ENCODE measurements around the gene USP2.

USP2 gene

GRCh38 chr11:119316729-119317591 is 64.5 kb downstream of the USP2 start, which contains the start of gene MCAM:
Gene MCAM, minus strand, starts transcription at chr11:119317130. Its CDS starts 29 bp downstream, at chr11:119317101.
- Histone ChIP-seq H3K4me3 (ENCODE audit: low read length in 2 of 2) (peak within 1 kb of the TSS; percentile 66 to 69), H3K27me3 (ENCODE audit: control insufficient read depth in 2 of 2, insufficient read depth in 2 of 2, low read length in 2 of 2) (peaks cover 18 to 46% of the 10 kb centered on the region in 2 donors), H3K27ac (ENCODE audit: low read depth in 2 of 2, low read length in 2 of 2) (peak within 1 kb of the TSS; percentile 70 to 83), H3K9me3 (ENCODE audit: control insufficient read depth in 2 of 2, low read length in 2 of 2) (no peaks in the 10 kb centered on the region), H3K36me3 (ENCODE audit: control insufficient read depth in 2 of 2, insufficient read depth in 2 of 2, low read length in 2 of 2) (no peaks in the 10 kb centered on the region), H3K9ac (ENCODE audit: low read depth in 1 of 2, low read length in 2 of 2) (peak within 1 kb of the TSS; percentile 59 to 65), H3K4me1 (ENCODE audit: control insufficient read depth in 2 of 2, insufficient read depth in 2 of 2, low read length in 2 of 2) (peaks cover 19 to 44% of the 10 kb centered on the region in 2 donors)

GRCh38 chr11:119316016-119316728 is 65.3 kb downstream of the USP2 start:
- peak overlapping the region; percentile 66 to 69 for H3K4me3 ChIP-seq (ENCODE audit: low read length in 2 of 2)
- H3K27me3 ChIP-seq (ENCODE audit: control insufficient read depth in 2 of 2, insufficient read depth in 2 of 2, low read length in 2 of 2): peaks cover 18 to 42% of the 10 kb centered on the region in 2 donors
- peaks cover 13 to 39% of the 10 kb centered on the region in 2 donors for H3K4me1 ChIP-seq (ENCODE audit: control insufficient read depth in 2 of 2, insufficient read depth in 2 of 2, low read length in 2 of 2)
- peak overlapping the region; percentile 59 to 65 for H3K9ac ChIP-seq (ENCODE audit: low read depth in 1 of 2, low read length in 2 of 2)
- H3K9me3 ChIP-seq (ENCODE audit: control insufficient read depth in 2 of 2, low read length in 2 of 2): no peaks in the 10 kb centered on the region
- H3K27ac ChIP-seq (ENCODE audit: low read depth in 2 of 2, low read length in 2 of 2): peak overlapping the region; percentile 63 to 68
- no peaks in the 10 kb centered on the region for H3K36me3 ChIP-seq (ENCODE audit: control insufficient read depth in 2 of 2, insufficient read depth in 2 of 2, low read length in 2 of 2)

GRCh38 chr11:119315131-119316015 is 66.1 kb downstream of the USP2 start:
- peaks cover 18 to 38% of the 10 kb centered on the region in 2 donors for H3K27me3 ChIP-seq (ENCODE audit: control insufficient read depth in 2 of 2, insufficient read depth in 2 of 2, low read length in 2 of 2)
- no peaks in the 10 kb centered on the region for H3K36me3 ChIP-seq (ENCODE audit: control insufficient read depth in 2 of 2, insufficient read depth in 2 of 2, low read length in 2 of 2)
- H3K4me3 ChIP-seq (ENCODE audit: low read length in 2 of 2): peak overlapping the region; percentile 66 to 69
- peak overlapping the region; percentile 63 to 68 for H3K27ac ChIP-seq (ENCODE audit: low read depth in 2 of 2, low read length in 2 of 2)
- peak overlapping the region; percentile 59 to 65 for H3K9ac ChIP-seq (ENCODE audit: low read depth in 1 of 2, low read length in 2 of 2)
- no peaks in the 10 kb centered on the region for H3K9me3 ChIP-seq (ENCODE audit: control insufficient read depth in 2 of 2, low read length in 2 of 2)
- peaks cover 10 to 32% of the 10 kb centered on the region in 2 donors for H3K4me1 ChIP-seq (ENCODE audit: control insufficient read depth in 2 of 2, insufficient read depth in 2 of 2, low read length in 2 of 2)

DNA sequence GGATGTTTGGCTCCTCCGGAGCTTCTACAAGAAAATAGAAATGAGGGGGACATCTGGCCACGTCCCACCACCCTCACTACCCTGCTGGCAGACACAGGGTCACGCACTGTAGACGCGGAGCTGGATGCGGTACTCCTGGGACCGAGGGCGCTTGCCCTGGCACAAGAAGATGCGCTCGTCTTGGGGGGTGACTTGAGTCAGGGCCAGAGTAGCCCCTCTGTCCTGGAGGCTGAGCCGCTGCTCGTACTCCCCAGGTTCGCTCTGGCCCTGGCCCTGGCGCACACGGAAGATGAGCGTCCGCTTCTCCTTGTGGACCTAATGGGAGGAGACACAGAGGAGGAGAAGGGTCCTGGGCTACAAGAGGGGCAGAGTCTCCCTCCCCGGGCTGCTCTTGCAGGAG is 66.8 kb downstream of the USP2 start:
- peak overlapping the region in 1 of 2 donors; percentile 68 for H3K27ac ChIP-seq (ENCODE audit: low read depth in 2 of 2, low read length in 2 of 2)
- peaks cover 18 to 37% of the 10 kb centered on the region in 2 donors for H3K27me3 ChIP-seq (ENCODE audit: control insufficient read depth in 2 of 2, insufficient read depth in 2 of 2, low read length in 2 of 2)
- peak overlapping the region in 1 of 2 donors; percentile 27 for H3K9ac ChIP-seq (ENCODE audit: low read depth in 1 of 2, low read length in 2 of 2)
- no peak overlapping the region for H3K4me3 ChIP-seq (ENCODE audit: low read length in 2 of 2)
- no peaks in the 10 kb centered on the region for H3K36me3 ChIP-seq (ENCODE audit: control insufficient read depth in 2 of 2, insufficient read depth in 2 of 2, low read length in 2 of 2)
- H3K4me1 ChIP-seq (ENCODE audit: control insufficient read depth in 2 of 2, insufficient read depth in 2 of 2, low read length in 2 of 2): peaks cover 10 to 32% of the 10 kb centered on the region in 2 donors
- no peaks in the 10 kb centered on the region for H3K9me3 ChIP-seq (ENCODE audit: control insufficient read depth in 2 of 2, low read length in 2 of 2)

- Histone ChIP-seq H3K9ac (ENCODE audit: low read depth in 1 of 2, low read length in 2 of 2) (no peak overlapping the region), H3K27me3 (ENCODE audit: control insufficient read depth in 2 of 2, insufficient read depth in 2 of 2, low read length in 2 of 2) (peaks cover 4 to 11% of the 10 kb centered on the region in 2 donors), H3K4me3 (ENCODE audit: low read length in 2 of 2) (no peak overlapping the region), H3K36me3 (ENCODE audit: control insufficient read depth in 2 of 2, insufficient read depth in 2 of 2, low read length in 2 of 2) (peaks cover 0 to 6% of the 10 kb centered on the region in 2 donors), H3K27ac (ENCODE audit: low read depth in 2 of 2, low read length in 2 of 2) (no peak overlapping the region), H3K4me1 (ENCODE audit: control insufficient read depth in 2 of 2, insufficient read depth in 2 of 2, low read length in 2 of 2) (peaks cover 4 to 8% of the 10 kb centered on the region in 2 donors), H3K9me3 (ENCODE audit: control insufficient read depth in 2 of 2, low read length in 2 of 2) (no peaks in the 10 kb centered on the region)
These were observed 70.8 kb downstream of the USP2 start for GRCh38 chr11:119310682-119311052.

GRCh38 chr11:119309953-119310681 is 71.4 kb downstream of the USP2 start:
- Histone ChIP-seq H3K27ac (ENCODE audit: low read depth in 2 of 2, low read length in 2 of 2) (no peak overlapping the region), H3K9ac (ENCODE audit: low read depth in 1 of 2, low read length in 2 of 2) (no peak overlapping the region), H3K36me3 (ENCODE audit: control insufficient read depth in 2 of 2, insufficient read depth in 2 of 2, low read length in 2 of 2) (peaks cover 0 to 6% of the 10 kb centered on the region in 2 donors), H3K27me3 (ENCODE audit: control insufficient read depth in 2 of 2, insufficient read depth in 2 of 2, low read length in 2 of 2) (peaks cover 3 to 6% of the 10 kb centered on the region in 2 donors), H3K9me3 (ENCODE audit: control insufficient read depth in 2 of 2, low read length in 2 of 2) (no peaks in the 10 kb centered on the region), H3K4me1 (ENCODE audit: control insufficient read depth in 2 of 2, insufficient read depth in 2 of 2, low read length in 2 of 2) (peaks cover 0 to 3% of the 10 kb centered on the region in 2 donors), H3K4me3 (ENCODE audit: low read length in 2 of 2) (no peak overlapping the region)

DNA sequence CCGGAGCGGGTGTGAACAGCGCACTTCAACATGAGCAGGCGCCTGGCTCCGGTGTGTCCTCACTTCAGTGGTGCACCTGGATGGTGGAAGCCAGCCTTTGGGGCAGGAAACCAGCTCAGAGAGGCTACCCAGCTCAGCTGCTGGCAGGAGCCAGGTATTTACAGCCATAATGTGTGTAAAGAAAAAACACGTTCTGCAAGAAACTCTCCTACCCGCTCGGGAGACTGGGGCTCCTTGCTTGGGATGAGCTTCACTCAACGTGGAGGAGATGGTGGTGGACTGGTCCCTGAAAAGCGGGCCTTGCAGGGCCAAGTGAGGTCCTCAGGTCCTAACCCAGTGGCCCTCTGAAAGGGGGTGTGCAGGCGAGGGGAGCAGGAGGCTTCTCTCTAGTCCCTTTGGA is 72.1 kb downstream of the USP2 start:
- no peak overlapping the region for H3K4me3 ChIP-seq (ENCODE audit: low read length in 2 of 2)
- H3K27ac ChIP-seq (ENCODE audit: low read depth in 2 of 2, low read length in 2 of 2): no peak overlapping the region
- no peaks in the 10 kb centered on the region for H3K27me3 ChIP-seq (ENCODE audit: control insufficient read depth in 2 of 2, insufficient read depth in 2 of 2, low read length in 2 of 2)
- H3K9me3 ChIP-seq (ENCODE audit: control insufficient read depth in 2 of 2, low read length in 2 of 2): no peaks in the 10 kb centered on the region
- peaks cover 0 to 6% of the 10 kb centered on the region in 2 donors for H3K36me3 ChIP-seq (ENCODE audit: control insufficient read depth in 2 of 2, insufficient read depth in 2 of 2, low read length in 2 of 2)
- H3K4me1 ChIP-seq (ENCODE audit: control insufficient read depth in 2 of 2, insufficient read depth in 2 of 2, low read length in 2 of 2): no peaks in the 10 kb centered on the region
- H3K9ac ChIP-seq (ENCODE audit: low read depth in 1 of 2, low read length in 2 of 2): no peak overlapping the region

DNA sequence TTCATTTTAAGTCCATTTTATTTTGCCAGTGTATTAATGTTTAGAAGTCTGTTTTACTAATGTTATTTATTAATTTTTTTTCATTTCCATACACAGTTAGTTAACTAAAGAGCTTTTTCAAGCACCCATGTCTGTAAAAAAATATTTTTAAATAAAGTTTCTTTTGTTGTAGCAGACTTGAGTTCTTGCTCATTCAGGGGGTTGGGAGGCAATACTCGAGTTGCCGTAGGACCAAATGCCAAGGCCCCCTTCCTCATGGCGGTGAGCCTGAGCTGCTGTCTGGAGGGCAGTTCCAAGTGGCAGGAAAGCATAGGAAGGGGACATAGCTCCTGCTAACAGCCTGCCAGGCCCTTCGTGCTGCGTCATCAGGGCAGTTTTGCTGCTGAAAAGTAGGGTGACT is 73.5 kb downstream of the USP2 start:
- Histone ChIP-seq H3K4me1 (ENCODE audit: control insufficient read depth in 2 of 2, insufficient read depth in 2 of 2, low read length in 2 of 2) (no peaks in the 10 kb centered on the region), H3K36me3 (ENCODE audit: control insufficient read depth in 2 of 2, insufficient read depth in 2 of 2, low read length in 2 of 2) (peaks cover 9 to 20% of the 10 kb centered on the region in 2 donors), H3K27ac (ENCODE audit: low read depth in 2 of 2, low read length in 2 of 2) (no peak overlapping the region), H3K27me3 (ENCODE audit: control insufficient read depth in 2 of 2, insufficient read depth in 2 of 2, low read length in 2 of 2) (no peaks in the 10 kb centered on the region), H3K9me3 (ENCODE audit: control insufficient read depth in 2 of 2, low read length in 2 of 2) (no peaks in the 10 kb centered on the region), H3K4me3 (ENCODE audit: low read length in 2 of 2) (no peak overlapping the region), H3K9ac (ENCODE audit: low read depth in 1 of 2, low read length in 2 of 2) (no peak overlapping the region)

GRCh38 chr11:119307219-119307618 is 74.3 kb downstream of the USP2 start:
- H3K36me3 ChIP-seq (ENCODE audit: control insufficient read depth in 2 of 2, insufficient read depth in 2 of 2, low read length in 2 of 2): peaks cover 12 to 26% of the 10 kb centered on the region in 2 donors
- no peak overlapping the region for H3K27ac ChIP-seq (ENCODE audit: low read depth in 2 of 2, low read length in 2 of 2)
- H3K27me3 ChIP-seq (ENCODE audit: control insufficient read depth in 2 of 2, insufficient read depth in 2 of 2, low read length in 2 of 2): no peaks in the 10 kb centered on the region
- no peak overlapping the region for H3K9ac ChIP-seq (ENCODE audit: low read depth in 1 of 2, low read length in 2 of 2)
- no peaks in the 10 kb centered on the region for H3K4me1 ChIP-seq (ENCODE audit: control insufficient read depth in 2 of 2, insufficient read depth in 2 of 2, low read length in 2 of 2)
- no peaks in the 10 kb centered on the region for H3K9me3 ChIP-seq (ENCODE audit: control insufficient read depth in 2 of 2, low read length in 2 of 2)
- no peak overlapping the region for H3K4me3 ChIP-seq (ENCODE audit: low read length in 2 of 2)
